Fibroblast of mammary gland (primary cell): ENCODE measurements around the gene OOSP1.

Experiments used
- DNase-seq: peaks from one replicate; pipeline ENCODE4 v3.0.0-alpha.2; 2010; ENCODE audit warnings: low read depth
- H3K4me3 ChIP-seq: 2 replicates; pipeline ENCODE4 v1.5.1; 2011; ENCODE audit warnings: low read depth, mild to moderate bottlenecking, low read length, moderate library complexity; ENCODE audit not compliant: control insufficient read depth
- CTCF ChIP-seq: conservative IDR thresholded peaks from 2 replicates; pipeline ENCODE4 v1.5.1; 2011; ENCODE audit warnings: low read depth, low read length, inconsistent platforms; ENCODE audit not compliant: control insufficient read depth, insufficient read depth

OOSP1 gene

GRCh38 chr11:59954219-59954847 lies 16.1 kb downstream of the OOSP1 start:
- H3K4me3 ChIP-seq, result no peak overlapping the region
- DNase-seq, result no peak
- no peak for TF ChIP-seq CTCF

GRCh38 chr11:59957094-59957493 lies 18.9 kb downstream of the OOSP1 start:
- no peak overlapping the region for H3K4me3 ChIP-seq
- TF ChIP-seq CTCF, result no peak
- no peak for DNase-seq

GRCh38 chr11:59960502-59961381 lies 22.5 kb downstream of the OOSP1 start:
- no peak overlapping the region for H3K4me3 ChIP-seq
- no peak for TF ChIP-seq CTCF
- no peak for DNase-seq

GRCh38 chr11:59962107-59962482 lies 23.9 kb downstream of the OOSP1 start:
- no peak for TF ChIP-seq CTCF
- no peak for DNase-seq
- no peak overlapping the region for H3K4me3 ChIP-seq

GRCh38 chr11:59963733-59964132 lies 25.5 kb downstream of the OOSP1 start, which contains the start of gene OOSP4A:
Gene OOSP4A (plus strand): TSS chr11:59964033. CDS start chr11:59964033, 0 bp downstream.
- no peak for DNase-seq
- no peak within 1 kb of the TSS for H3K4me3 ChIP-seq
- no peak for TF ChIP-seq CTCF

GRCh38 chr11:59965424-59965823 lies 27.2 kb downstream of the OOSP1 start:
- no peak overlapping the region for H3K4me3 ChIP-seq
- no peak for DNase-seq
- no peak for TF ChIP-seq CTCF

GRCh38 chr11:59966201-59966600 lies 28.0 kb downstream of the OOSP1 start:
- no peak overlapping the region for H3K4me3 ChIP-seq
- TF ChIP-seq CTCF, result no peak
- no peak for DNase-seq
